ENCODE results near the gene CDKN2AIP. TPM values are rescaled to one million over a fixed set of nuclear protein-coding genes. Genes with fewer than 3 reads are reported as not detected.
A peak's percentile ranks its signal among the peaks of the same experiment; 100 is the strongest.

CDKN2AIP gene, protein sequence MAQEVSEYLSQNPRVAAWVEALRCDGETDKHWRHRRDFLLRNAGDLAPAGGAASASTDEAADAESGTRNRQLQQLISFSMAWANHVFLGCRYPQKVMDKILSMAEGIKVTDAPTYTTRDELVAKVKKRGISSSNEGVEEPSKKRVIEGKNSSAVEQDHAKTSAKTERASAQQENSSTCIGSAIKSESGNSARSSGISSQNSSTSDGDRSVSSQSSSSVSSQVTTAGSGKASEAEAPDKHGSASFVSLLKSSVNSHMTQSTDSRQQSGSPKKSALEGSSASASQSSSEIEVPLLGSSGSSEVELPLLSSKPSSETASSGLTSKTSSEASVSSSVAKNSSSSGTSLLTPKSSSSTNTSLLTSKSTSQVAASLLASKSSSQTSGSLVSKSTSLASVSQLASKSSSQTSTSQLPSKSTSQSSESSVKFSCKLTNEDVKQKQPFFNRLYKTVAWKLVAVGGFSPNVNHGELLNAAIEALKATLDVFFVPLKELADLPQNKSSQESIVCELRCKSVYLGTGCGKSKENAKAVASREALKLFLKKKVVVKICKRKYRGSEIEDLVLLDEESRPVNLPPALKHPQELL
- total RNA-seq, result 10 to 100 TPM; 18.6 to 42.0 (median 31.0) TPM

DNA sequence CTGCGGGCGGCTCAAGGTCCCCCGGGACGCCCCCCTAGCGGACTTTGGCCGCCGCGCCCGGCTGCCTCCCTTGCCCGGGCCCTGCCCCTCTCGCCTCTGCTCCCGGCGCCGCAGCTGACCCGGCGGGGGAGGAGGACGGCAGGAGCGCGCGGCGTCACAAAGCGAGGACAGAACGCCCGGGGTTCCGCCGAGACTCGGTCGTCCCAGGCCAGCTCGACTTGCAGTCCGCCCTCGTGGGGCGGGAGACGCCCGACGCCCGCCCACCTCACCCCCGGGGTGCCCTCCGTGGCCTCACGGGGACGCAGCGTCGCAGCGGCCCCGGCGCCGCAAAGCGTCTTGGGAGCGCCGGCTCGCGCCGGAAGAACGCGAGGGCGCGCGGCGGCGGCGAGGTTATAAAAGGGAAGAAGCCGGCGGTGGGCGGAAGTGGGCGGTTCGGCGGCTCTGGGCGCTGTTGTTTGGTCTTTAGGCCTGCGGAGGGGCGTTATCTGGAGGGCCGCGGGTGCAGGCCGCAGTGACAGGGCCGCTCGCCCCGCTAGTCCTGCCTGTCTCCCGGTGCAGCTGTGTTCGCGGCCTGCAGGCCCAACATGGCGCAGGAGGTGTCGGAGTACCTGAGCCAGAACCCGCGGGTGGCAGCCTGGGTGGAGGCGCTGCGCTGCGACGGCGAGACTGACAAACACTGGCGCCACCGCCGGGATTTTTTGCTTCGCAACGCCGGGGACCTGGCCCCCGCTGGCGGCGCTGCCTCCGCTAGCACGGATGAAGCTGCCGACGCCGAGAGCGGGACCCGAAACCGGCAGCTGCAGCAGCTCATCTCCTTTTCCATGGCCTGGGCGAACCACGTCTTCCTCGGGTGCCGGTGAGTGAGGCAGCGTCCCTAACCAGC lies at the start of gene CDKN2AIP:
TSS of gene CDKN2AIP (plus strand) at position 423 of the 883 bp plus-strand sequence. CDS start at position 585, 162 bp downstream.
- H3K27me3 ChIP-seq, result no peaks in the 10 kb centered on the region
- TF ChIP-seq EP300 (IDR thresholded peaks at IDR 0.05) (peak in 1 of 2 donors; percentile 96), POLR2A (IDR thresholded peaks at IDR 0.05) (peak; percentile 87 to 93)
- TF ChIP-seq, protein P1, sequence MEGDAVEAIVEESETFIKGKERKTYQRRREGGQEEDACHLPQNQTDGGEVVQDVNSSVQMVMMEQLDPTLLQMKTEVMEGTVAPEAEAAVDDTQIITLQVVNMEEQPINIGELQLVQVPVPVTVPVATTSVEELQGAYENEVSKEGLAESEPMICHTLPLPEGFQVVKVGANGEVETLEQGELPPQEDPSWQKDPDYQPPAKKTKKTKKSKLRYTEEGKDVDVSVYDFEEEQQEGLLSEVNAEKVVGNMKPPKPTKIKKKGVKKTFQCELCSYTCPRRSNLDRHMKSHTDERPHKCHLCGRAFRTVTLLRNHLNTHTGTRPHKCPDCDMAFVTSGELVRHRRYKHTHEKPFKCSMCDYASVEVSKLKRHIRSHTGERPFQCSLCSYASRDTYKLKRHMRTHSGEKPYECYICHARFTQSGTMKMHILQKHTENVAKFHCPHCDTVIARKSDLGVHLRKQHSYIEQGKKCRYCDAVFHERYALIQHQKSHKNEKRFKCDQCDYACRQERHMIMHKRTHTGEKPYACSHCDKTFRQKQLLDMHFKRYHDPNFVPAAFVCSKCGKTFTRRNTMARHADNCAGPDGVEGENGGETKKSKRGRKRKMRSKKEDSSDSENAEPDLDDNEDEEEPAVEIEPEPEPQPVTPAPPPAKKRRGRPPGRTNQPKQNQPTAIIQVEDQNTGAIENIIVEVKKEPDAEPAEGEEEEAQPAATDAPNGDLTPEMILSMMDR (IDR thresholded peaks at IDR 0.05), result peak in 4 of 5 experiments; percentile 7 to 35 (median 14)
- H3K4me3 ChIP-seq, result peak within 1 kb of the TSS; percentile 86 to 91 (median 88)
- peak; percentile 81 to 82 for DNase-seq (ENCODE audit: low spot score in 2 of 2)
- H3K9me3 ChIP-seq, result no peaks in the 10 kb centered on the region
- peaks cover 0 to 18% (median 12%) of the 10 kb centered on the region in 3 donors for H3K36me3 ChIP-seq
- peaks cover 0 to 52% (median 26%) of the 10 kb centered on the region in 4 donors for H3K4me1 ChIP-seq
- 0% methylated on average over 2 to 63 of the region's 109 CpGs for WGBS, 2 donors
- peak within 1 kb of the TSS; percentile 92 to 97 (median 94) for H3K27ac ChIP-seq

GRCh38 chr4:183395395-183395794 lies 49.0 kb upstream of the CDKN2AIP start:
- Histone ChIP-seq H3K27ac (no peak overlapping the region), H3K4me3 (no peak overlapping the region), H3K27me3 (no peaks in the 10 kb centered on the region), H3K4me1 (peaks cover 0 to 21% (median 9%) of the 10 kb centered on the region in 4 donors), H3K36me3 (no peaks in the 10 kb centered on the region), H3K9me3 (no peaks in the 10 kb centered on the region)
- no peak for DNase-seq (ENCODE audit: low spot score in 2 of 2)
- TF ChIP-seq POLR2A (IDR thresholded peaks at IDR 0.05) (no peak), EP300 (IDR thresholded peaks at IDR 0.05) (no peak)
- TF ChIP-seq, protein P1 (IDR thresholded peaks at IDR 0.05), result no peak
- 85 to 90% methylated on average over 5 of the region's 5 CpGs for WGBS, 2 donors

- H3K27ac ChIP-seq, result no peak overlapping the region
- no peak for TF ChIP-seq POLR2A (IDR thresholded peaks at IDR 0.05)
- TF ChIP-seq EP300 (IDR thresholded peaks at IDR 0.05), result peak in 1 of 2 donors; percentile 33
- no peaks in the 10 kb centered on the region for H3K36me3 ChIP-seq
- H3K4me3 ChIP-seq, result no peak overlapping the region
- H3K27me3 ChIP-seq, result no peaks in the 10 kb centered on the region
- no peak for DNase-seq (ENCODE audit: low spot score in 2 of 2)
- no peaks in the 10 kb centered on the region for H3K9me3 ChIP-seq
- H3K4me1 ChIP-seq, result peaks cover 0 to 21% (median 9%) of the 10 kb centered on the region in 4 donors
These were observed 48.2 kb upstream of the CDKN2AIP start for GRCh38 chr4:183396227-183396637.

DNA sequence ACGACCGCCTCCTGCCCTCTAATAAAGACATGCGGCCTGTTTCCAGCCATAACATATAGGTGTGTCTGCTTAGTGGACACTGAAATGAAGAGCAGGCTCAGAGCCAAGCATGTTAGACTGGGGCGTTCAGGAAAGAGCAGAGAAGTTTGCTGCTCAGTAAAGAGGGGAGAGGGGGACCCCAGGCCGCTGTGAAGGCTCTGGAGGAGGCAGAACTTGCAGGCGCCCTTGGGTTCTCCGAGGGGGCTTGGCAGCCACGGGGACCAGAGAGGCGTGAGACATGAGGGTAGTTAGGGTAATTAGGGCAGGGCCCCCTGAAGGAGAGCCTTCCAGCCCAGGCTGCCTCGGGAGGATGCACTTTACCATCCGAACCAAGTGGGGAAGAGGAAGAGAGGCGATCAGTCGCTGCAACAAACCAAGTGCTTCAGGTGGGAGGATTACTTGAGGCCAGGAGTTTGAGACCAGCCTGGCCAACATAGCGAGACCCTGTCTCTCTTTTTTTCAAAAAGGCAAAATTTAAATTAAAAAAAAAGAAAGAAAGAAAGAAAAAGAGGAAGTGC lies 46.6 kb upstream of the CDKN2AIP start:
- no peak for DNase-seq (ENCODE audit: low spot score in 2 of 2)
- no peaks in the 10 kb centered on the region for H3K9me3 ChIP-seq
- peaks cover 0 to 21% (median 9%) of the 10 kb centered on the region in 4 donors for H3K4me1 ChIP-seq
- WGBS, 2 donors, result 67 to 76% methylated on average over 14 of the region's 14 CpGs
- H3K27me3 ChIP-seq, result no peaks in the 10 kb centered on the region
- no peaks in the 10 kb centered on the region for H3K36me3 ChIP-seq
- H3K4me3 ChIP-seq, result peak overlapping the region; percentile 44 to 68 (median 66)
- no peak for TF ChIP-seq POLR2A (IDR thresholded peaks at IDR 0.05)
- TF ChIP-seq, protein P1 (IDR thresholded peaks at IDR 0.05), result no peak
- TF ChIP-seq EP300 (IDR thresholded peaks at IDR 0.05), result no peak
- peak overlapping the region in 3 of 4 donors; percentile 50 to 78 (median 62) for H3K27ac ChIP-seq

Data from tibial nerve (tissue), 4 donors.